HT-29 (cell line): ENCODE data around the gene ME2. TPM values are rescaled to one million over a fixed set of nuclear protein-coding genes. Genes with fewer than 3 reads are reported as not detected.
"Not testable (repeated sequence)": the region's sequence is repeated elsewhere in the genome, so short reads cannot be mapped to it uniquely, and the experiment has no call there.

Experiments
- DNase-seq: peaks from one replicate; pipeline ENCODE4 v3.0.0-alpha.2; 2015; ENCODE audit warnings: low spot score
- small RNA-seq: library from RNA; depleted of rRNA; stranded (forward); fragments of <200 nt; gene quantifications from one replicate; pipeline ENCODE3, GENCODE V24; 2014
- total RNA-seq: library from RNA; depleted of rRNA; stranded (reverse); fragments of >200 nt; shearing (Covaris generic); gene quantifications from 2 replicates; pipeline ENCODE4 v1.2.3, GENCODE V29; 2014; rRNA removed

ME2 gene
- total RNA-seq, 1 experiment from 2014 or later: 23.4 TPM

GRCh38 chr18:50973367-50974126, 94.6 kb downstream of the ME2 start:
- DNase-seq: no peak

GRCh38 chr18:50977037-50977760, 98.3 kb downstream of the ME2 start:
- no peak for DNase-seq

GRCh38 chr18:50981381-50981780, 102.5 kb downstream of the ME2 start:
- no peak for DNase-seq

GRCh38 chr18:50982086-50982801, 103.3 kb downstream of the ME2 start:
- no peak for DNase-seq

- DNase-seq: no peak
Observed at GRCh38 chr18:50982802-50983179, 103.9 kb downstream of the ME2 start.

- no peak for DNase-seq
Observed at GRCh38 chr18:50986360-50987087, 107.6 kb downstream of the ME2 start.

GRCh38 chr18:50987261-50987660, 108.3 kb downstream of the ME2 start:
- no peak for DNase-seq

- DNase-seq: no peak
Observed at GRCh38 chr18:50989711-50990110, 110.8 kb downstream of the ME2 start.

GRCh38 chr18:50992351-50992762, 113.4 kb downstream of the ME2 start:
- no peak for DNase-seq

- DNase-seq: no peak
Observed at GRCh38 chr18:50994031-50994430, 115.1 kb downstream of the ME2 start.

GRCh38 chr18:51003174-51003573, 124.3 kb downstream of the ME2 start:
- not testable (repeated sequence) for DNase-seq

Small RNAs within 50 kb of the gene (small RNA-seq; reads per million reads assigned to genes)
- gene RF00019: not detected

Other genes with a start within 250 kb of the ME2 start
- gene MRO, start 59.1 kb upstream of the ME2 start, total RNA-seq: not detected in 2 replicates
- 1.7 and 2.4 TPM in 2 replicates for gene ELAC1, start 88.9 kb downstream of the ME2 start, total RNA-seq
- gene SMAD4, start 151.1 kb downstream of the ME2 start, total RNA-seq: 6.7 and 7.2 TPM in 2 replicates